HG02642 (cell line): ENCODE measurements around the gene GRIK5.

Source experiments
- ATAC-seq: cut with Tn5 transposase; IDR thresholded peaks from one replicate; pipeline ENCODE4 v1.9.1; 2021; ENCODE audit warnings: mild to moderate bottlenecking; ENCODE audit not compliant: unreplicated experiment, poor library complexity

Gene GRIK5

DNA sequence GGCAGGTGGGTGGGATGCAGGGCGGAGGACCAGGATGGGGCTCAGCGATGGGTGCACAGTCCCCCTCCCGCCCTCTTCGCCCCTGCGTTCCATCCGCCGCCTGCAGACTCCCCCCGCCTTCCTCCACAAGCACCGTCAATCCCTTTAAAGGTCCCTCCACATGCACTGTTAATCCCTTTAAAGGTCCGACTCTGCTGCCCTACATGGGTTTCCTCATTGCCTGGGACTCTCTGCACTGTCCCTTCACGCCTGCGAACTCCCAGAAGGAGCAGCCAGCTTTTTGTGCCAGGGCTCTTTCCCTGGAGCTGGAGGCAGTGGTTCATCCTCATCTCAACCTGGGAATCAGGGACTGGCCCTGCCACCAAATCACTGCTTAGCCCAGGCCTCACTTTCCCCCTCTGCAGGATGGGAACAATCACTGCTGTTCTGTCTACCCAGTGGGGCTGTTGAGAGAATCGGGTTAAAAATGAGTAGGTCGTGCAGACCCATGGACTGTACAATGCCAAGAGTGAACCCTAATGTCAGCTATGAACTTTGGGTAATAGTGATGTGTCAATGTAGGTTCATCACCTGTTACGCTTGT lies 26.3 kb upstream of the GRIK5 start:
- no peak for ATAC-seq

DNA sequence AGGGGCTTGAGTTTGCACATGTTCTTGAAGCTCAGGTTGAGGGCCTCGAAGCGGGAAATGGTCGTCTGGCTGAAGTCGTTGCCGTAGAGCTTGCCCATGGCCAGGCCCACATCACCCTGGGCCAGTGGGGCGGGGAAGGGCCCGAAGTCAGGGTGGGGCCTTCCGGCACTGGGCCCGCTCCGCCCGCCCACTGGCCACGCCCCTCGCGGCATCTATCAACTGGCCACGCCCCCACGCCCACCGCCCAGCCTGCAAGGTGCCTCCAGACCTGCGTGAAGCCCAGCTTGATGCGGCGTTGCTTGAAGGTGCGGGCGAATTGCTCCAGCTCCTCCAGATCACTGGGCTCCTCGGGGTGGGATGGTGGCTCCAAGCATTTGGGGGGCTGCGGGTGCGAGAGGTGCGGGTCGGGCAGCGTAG lies 25.8 kb upstream of the GRIK5 start:
- ATAC-seq = no peak

DNA sequence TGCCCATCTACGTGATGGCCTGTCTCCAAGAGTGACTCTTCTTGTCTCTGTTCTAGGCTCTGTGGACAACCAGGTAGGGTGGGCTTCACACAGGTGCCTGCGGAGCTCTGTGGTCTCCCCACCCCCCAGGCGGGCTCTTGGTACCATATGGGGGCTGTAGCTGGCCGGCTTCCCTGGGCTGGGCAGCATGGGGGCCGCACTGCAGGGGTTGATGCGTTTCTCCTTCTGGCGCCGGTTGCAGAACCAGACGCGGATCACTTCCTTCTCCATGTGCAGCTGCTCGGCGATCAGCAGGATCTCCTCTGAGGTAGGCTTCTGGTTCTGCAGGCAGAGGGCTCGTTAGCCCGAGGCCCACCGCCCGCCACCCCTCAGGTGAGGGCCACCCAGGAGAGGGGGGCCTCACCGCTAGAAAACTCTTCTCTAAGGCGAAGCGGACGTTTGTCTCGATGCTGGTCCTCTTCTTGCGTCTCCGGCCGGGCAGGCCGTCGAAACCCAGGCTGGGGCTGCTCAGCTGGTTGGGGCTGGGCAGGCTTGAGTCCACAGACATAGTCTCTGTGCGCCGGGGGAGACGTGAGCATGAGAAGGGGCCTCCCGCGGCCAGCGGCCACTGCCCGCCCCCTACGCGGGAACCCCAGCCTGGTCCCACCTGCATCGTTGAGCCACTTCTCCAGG lies 25.3 kb upstream of the GRIK5 start:
- no peak for ATAC-seq

DNA sequence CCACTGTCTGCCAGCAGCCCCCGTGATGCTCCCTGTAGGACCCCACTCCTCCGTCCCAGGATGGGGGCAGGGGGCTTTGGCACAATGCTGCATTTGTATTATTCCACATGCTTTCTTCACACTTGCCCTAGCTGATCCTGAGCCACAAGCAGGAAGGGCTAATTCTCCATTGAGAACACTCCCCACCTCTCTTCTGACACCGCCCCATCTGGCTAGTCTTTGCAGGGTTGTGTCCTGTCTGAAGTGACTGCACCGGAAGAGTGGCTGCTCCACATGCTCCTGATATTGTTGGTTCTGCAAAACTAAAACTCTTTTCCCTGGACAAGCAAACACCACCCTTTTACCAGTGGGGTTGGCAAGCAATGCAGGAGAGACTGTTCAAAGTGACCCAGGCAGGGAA lies 23.9 kb upstream of the GRIK5 start:
- ATAC-seq = no peak

DNA sequence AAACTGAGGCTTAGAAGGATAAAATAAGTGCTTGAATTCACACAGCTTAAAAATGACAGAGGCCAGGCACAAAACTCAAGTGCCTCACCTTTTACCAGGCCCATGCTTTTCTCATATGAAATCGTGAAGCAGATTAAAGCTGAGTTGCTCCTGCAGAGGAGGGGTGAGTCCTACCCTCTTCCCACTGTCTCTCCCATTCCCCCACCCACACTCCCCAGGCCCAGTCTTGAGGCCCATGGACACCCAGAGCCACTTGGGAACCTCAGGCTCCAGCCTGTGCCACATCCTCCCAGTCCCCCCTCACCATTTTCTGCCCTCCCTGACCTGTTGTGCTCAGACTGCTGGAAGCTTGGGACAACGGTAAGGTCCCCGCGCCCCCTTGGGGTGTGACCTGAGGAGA lies 23.5 kb upstream of the GRIK5 start:
- ATAC-seq = no peak

DNA sequence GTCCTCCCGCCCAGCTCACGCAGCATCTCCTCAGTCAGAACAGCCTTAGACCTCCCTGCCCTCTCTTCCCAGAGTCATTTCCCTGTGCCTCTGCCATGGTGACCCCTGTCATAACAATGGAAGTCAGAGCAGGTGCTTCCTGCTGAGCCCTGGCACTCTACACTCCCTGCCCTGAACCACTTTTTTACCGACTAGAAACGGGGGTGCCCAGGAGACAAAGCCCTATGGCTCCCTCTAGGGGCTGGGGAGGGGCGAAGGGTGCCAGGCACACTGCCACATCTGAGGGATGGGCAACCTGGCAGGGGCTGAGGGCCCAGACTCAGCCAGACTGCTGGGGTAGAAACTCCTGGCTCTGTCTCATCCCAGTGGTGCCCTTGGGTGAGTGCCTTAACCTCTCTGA lies 22.3 kb upstream of the GRIK5 start:
- no peak for ATAC-seq

DNA sequence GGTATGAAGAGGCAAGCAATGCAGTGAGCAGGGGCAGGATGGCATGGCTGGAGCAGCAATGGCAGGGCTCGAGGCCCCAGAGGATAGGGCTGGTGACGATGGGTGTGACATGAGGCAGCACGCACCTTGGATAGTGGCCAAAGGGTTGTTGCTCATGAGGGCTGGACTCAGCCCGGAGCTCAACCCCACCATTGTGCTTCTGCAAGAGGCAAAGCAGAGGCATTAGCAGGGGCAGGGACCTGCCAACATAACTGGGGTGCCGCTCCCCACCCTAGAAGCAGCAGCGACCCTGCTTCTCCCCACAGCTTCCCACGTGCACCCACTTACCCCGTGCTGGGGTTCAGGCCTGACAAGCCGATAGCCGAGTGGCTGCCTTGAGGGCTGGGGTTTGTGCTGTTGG lies 21.7 kb upstream of the GRIK5 start:
- ATAC-seq = no peak

DNA sequence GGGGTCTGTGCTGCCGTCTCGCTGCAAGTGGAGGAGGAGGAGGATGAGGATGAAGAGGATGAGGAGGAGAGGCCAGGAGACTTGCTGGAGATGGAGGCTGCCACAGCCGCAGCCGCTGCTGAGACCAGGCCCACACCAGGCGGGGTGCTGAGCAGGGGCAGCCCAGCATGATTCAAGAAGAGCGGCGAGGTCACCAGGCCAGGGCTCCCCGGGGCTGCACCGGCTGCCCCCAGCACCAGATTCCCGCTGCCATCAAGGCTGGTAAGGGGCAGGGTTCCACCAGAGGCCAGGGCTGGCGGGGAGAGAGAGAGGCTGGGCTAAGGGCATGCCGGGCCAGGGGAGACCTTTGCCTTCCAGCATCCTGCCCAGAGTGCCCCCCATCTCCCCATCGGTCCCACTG lies 21.3 kb upstream of the GRIK5 start:
- peak; percentile 8 for ATAC-seq

DNA sequence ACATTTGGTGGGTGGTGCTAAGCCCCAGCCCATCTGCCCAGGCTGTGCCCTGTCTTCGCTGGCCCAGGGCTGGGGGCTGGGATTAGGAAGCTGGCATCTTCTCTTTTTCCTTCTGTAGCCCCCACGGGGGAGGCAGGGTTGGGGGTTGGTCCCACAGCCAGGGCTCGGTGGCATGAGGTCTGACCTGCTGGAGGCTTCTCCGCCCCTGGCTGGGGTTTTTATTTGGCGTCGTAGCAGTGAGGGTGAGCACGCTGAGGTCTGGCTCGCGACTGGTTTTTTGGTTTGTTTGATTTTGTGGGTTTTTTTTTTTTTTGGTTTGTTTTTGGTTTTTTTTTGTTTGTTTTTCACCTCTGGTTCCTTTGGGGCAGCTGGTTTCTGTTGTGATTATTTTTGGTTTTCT lies 20.7 kb upstream of the GRIK5 start:
- peak; percentile 46 for ATAC-seq

DNA sequence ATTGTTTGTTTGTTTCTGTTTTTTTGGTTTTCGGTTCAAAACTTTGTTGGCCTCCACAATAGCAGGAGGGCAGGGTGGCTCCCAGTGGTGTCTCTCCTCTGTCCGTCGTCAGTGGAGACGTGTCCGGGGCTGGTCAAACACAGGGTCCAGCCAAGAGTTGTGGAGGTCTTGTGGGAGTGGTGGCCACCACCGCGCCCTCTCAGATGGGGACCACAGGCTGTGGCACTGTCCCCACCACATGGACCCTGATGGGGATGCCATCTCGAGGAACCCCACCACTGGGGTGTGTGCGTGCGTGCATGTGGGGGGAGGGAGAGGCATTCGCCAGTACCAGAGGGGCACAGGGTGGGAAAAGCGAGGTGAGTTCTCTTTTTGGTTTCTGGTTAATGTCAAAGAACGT lies 19.8 kb upstream of the GRIK5 start:
- no peak for ATAC-seq

DNA sequence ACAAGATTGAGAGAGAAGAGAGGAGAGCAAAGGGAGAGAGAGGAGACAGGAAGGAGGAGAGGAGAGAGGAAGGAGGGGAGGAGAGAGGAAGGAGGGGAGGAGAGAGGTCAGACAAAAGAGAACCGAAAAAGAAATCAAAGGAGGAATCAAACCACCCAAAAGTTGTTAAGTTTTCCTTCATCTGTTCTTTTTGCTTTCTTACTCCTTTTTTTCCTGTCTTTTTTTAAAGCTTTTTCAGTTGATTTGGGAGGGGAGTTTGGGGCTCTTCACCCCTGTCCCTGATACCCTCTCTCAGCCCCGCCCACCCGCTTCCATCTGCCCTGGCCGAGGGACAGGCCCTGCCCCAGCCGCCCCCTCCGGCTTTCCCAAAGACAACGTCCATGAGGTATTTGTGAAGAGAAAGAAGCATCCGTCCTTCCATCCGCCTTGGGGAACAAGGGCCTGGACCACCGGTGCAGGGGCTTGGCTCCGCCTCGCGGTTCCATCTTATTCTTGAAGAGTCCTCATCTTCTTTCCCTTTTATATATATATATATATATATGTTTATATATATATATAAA lies 19.3 kb upstream of the GRIK5 start:
- no peak for ATAC-seq

DNA sequence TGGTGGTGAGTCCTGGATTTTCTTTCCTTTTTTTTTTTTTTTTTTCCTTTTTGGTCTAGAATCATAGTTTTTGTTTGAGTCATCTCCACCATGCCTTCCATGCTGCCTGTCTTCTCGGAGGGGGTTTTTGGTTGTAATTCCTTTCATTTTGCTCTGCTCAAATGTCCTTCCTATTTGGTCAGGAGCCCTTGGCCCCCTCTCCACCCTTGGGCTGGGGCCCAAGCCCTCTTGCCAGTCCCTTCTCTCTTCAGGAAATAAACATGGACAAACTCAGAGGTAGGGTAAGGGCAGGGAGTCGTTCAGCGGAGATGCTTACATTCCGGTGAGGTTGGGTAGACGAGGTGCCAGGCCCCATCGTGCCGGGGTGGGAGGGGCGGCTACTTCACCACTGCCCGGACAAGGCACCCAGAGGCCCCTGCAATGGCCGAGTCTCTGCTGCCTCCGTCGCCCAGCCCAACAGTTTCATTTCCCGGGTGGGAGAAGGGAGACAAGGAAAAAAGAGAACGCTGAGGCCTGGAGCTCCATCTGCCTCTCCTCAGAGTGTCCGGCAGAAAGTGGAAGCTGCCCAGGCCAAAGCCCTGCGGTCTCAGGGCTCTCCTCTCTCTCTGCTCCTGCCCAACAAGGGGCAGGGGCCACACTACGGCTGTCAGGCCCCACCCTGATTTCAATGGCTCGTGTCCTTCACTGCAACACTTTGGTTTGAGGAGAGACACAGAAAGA lies 18.6 kb upstream of the GRIK5 start:
- no peak for ATAC-seq

DNA sequence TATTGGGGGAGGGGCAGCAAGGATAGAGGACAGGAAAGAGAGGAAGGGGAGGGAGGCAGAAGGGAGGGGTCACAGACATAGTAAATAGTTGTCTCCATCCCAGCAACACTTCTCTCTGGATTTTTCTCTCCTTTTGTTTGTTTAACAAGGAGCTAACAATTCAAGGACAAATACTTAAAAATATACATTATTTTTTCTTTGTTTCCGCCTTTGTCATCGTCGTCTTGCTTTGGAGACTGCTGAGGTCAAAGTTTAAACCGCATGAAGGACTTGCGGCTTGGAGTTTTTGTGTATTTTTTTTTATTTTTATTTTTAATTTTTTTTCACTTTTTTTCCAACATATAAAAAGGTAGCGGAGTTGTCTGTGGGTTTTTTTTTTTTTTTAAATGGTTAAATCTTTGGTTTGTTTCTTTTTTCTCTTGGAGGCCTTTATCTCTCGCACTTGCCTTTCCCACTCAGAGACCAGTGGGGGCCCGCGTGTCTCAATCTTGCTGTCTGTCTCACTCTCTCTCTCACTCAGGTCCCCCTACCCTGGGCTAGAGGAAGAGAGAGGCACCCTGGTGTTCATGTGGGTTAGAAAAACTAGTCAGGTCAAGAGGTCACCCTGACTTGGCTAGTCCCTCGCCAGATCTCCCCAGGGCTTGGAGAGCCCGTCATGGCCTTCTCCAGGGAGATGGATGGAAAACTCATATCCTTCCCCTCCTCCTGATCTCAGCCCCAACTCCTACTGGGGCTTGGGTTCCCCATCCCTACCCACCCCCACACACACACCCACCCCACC lies 17.0 kb upstream of the GRIK5 start:
- no peak for ATAC-seq

DNA sequence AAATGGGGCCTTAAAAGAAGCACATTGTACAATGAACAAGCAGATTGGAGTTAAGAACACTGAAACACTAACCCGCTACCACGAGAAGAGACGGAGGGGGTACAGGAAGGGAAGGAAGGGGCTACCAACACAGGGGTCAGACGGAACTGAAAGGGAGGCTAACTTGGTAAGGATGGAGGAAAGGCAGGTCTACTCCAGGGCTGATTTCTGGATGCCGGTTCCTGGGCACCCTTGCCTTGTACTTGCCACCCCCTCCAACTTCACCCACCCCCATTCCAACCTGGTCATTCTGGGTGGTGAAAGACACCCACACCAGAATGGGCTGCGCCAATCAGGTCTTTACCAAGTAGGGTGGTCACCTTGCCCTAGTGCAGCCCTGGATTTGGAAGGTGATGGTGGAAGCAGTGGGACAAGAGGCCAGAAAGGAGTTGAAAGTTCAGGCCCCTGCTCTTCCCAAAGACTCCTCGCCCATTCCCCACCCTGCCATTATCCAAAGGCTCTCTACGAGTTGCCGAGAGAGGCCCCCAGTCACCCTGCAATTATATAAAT lies 16.3 kb upstream of the GRIK5 start:
- ATAC-seq = no peak

DNA sequence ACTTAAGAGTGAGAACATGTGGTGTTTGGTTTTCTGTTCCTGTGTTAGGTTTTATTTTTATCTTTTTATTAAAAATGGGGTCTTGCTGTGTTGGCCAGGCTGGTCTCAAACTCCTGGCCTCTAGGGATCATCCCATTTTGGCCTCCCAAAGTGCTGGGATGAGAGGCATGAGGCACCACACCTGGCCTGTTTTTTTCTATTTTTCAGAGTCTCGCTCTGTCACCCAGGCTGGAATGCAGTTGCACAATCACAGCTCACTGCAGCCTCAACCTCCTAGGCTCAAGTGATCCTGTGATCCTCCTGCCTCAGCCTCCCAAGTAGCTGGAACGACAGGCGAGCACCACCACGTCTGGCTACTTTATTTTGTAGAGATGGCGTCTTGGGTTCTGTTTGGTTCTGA lies 13.5 kb upstream of the GRIK5 start:
- ATAC-seq = no peak

DNA sequence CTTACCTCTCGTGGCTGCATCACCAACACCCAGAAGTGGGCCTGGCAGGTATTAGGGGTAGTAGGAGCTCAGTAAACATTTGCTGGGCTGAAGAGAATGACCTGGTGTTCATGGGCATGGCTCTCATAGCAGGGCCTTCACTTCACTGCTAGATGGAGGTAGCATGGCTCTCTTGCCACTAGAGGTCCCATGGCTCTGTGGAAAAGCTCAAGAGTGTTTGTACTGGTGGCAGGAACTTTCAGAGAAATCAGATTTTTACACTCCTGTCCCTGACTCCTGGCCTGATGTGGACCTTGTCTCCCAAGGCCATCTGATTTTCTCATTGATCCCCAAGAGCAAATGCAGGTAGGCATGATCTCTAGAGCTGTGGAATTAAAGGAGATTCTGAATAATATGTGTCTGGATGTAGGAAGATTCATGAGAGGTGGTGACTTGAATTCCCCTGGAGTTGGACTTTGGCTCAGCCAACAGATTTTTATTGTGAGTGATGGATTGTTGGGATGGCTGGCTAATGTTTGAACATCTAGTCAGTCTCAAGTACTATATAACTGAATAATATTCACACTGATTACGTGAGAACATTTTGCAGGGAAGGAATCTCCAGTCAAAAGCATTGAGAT lies 11.7 kb upstream of the GRIK5 start:
- ATAC-seq = no peak

DNA sequence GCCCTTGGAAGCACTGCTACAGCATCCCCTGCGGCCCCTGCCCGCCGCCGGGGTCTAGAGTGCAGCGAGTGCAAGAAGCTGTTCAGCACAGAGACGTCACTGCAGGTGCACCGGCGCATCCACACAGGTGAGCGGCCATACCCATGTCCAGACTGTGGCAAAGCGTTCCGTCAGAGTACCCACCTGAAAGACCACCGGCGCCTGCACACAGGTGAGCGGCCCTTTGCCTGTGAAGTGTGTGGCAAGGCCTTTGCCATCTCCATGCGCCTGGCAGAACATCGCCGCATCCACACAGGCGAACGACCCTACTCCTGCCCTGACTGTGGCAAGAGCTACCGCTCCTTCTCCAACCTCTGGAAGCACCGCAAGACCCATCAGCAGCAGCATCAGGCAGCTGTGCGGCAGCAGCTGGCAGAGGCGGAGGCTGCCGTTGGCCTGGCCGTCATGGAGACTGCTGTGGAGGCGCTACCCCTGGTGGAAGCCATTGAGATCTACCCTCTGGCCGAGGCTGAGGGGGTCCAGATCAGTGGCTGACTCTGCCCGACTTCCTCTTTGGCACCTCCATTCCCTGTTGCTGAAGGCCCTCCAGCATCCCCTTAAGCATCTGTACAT lies 10.9 kb upstream of the GRIK5 start:
- no peak for ATAC-seq

DNA sequence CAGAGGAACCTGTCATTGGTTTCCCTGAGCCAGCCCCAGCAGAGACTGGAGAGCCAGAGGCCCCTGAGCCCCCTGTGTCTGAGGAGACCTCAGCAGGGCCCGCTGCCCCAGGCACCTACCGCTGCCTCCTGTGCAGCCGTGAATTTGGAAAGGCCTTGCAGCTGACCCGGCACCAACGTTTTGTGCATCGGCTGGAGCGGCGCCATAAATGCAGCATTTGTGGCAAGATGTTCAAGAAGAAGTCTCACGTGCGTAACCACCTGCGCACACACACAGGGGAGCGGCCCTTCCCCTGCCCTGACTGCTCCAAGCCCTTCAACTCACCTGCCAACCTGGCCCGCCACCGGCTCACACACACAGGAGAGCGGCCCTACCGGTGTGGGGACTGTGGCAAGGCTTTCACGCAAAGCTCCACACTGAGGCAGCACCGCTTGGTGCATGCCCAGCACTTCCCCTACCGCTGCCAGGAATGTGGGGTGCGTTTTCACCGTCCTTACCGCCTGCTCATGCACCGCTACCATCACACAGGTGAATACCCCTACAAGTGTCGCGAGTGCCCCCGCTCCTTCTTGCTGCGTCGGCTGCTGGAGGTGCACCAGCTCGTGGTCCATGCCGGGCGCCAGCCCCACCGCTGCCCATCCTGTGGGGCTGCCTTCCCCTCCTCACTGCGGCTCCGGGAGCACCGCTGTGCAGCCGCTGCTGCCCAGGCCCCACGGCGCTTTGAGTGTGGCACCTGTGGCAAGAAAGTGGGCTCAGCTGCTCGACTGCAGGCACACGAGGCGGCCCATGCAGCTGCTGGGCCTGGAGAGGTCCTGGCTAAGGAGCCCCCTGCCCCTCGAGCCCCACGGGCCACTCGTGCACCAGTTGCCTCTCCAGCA lies 10.1 kb upstream of the GRIK5 start:
- ATAC-seq = no peak

DNA sequence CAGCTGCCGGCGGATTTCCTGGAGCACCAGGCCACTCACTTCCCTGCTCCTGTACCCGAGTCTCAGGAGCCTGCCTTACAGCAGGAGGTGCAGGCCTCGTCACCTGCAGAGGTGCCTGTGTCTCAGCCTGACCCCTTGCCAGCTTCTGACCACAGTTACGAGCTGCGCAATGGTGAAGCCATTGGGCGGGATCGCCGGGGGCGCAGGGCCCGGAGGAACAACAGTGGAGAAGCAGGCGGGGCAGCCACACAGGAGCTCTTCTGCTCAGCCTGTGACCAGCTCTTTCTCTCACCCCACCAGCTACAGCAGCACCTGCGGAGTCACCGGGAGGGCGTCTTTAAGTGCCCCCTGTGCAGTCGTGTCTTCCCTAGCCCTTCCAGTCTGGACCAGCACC lies 9.3 kb upstream of the GRIK5 start:
- no peak for ATAC-seq
